Activated T-cell treated with anti-CD3 and anti-CD28 coated beads, Interleukin-2, amount 50 U/mL, for 48 hours (primary cell): ENCODE data around the gene STN1.
"Not testable (repeated sequence)": the region's sequence is repeated elsewhere in the genome, so short reads cannot be mapped to it uniquely, and the experiment has no call there.

Source experiments
- DNase-seq, 2 experiments: peaks; one replicate each; pipeline ENCODE4 v3.0.0-alpha.2; 2020

The STN1 gene

DNA sequence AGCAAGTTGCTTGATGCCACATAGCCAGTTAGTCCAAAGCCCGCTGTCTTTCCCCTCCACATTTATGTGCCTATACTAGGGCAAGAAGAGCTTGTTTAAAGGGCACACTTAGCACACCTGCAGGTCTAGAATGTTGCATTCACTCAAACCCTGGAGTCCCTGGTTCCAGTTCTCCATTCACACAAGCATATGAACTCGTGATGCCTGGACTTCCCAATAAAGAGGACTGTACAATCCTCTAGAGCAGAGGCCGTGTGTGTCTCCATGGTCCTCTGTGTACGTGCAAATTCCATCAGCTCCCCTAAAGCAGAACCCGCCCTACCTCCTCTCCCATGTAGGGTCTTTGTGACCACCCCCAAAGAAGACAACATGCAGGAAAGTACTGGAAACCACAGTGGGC, 59.6 kb downstream of the STN1 start:
- no peak for DNase-seq

DNA sequence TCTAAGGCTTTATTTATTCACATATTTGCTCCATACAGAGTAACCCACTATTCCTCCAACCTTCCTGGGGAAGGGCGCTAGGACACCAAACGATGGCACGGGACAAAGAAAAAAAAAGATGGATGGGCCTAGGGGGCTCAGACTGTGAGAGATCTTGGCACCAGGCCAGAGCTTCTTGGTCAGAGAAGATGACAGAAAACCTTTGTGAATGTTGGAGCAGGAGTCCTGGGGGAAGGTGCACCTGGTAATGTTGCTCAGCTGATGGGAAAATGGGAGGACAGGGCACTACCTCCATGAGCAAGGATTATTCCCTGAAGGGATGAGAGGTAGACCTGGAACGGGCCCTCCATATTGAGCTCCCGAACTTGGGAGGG, 61.2 kb downstream of the STN1 start:
- no peak for DNase-seq

DNA sequence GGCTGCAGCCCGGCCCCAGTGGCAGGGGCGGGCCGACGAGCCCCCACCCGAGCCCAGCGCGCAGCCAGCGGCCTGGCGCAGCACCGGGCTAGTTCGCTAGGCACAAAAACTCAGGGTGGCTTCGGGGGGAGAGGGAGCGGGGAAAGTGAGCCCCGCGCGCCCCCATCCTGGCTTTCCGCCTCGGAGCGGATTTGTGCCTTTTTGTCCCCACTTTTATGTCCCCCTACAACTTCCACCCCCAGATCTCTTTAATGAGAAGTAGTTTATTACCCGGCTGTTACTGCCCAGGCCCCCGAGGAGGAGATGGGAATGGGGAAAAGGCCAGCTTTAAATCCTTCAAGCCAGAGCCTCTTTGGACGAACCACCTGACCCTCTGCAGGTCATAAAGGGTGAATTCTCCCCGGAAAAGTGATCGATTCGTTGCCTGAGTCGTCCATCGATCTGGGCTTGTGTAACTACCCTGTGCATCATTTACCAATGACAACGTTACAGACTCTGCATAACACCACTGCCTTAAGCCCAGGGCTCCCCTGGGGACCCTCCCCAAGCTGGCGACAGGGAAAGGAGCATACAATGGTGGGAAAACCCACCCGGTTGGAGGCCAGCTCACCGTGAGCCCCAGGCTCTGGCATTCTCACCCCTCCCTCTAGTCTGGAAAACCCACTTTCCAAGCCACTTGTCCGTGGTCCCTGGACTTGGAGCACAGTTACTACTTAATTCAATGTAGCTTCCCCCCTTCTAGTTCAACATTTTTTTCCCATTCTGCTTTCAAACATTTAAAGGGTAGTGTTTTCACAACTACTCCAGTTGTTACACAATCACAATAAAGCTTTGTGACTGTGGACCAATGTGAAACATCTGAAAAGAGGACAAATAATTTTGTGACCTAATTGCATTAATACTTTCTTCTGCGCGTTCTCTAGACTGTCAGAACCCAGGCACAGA, 61.9 kb downstream of the STN1 start:
- no peak for DNase-seq

DNA sequence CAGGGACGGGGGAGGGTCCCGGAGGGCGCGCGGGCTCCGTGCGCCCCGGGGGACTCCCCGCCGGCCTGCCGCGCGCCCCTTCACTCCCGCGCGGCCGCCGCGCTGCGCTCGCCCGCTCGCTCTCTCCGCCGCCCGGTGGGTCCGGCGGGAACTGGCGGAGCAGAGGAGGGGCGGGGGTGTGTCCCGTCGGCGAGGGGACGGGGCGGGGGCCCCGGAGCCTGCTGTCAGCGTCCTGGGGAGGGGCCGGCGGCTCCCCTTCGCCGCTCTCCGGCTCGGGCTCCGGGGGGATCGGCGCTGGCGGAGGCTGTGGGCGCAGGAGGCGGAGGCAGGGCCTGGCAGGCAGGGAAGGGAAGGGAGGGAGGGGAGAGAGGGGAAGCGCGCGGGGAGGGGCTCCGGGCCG, 62.6 kb downstream of the STN1 start, which contains the start of gene SH3PXD2A:
SH3PXD2A (minus strand) TSS at position 153 of the 400 bp plus-strand sequence. CDS start 310 bp downstream, outside the sequence.
- DNase-seq: peak; percentile 36 to 49

DNA sequence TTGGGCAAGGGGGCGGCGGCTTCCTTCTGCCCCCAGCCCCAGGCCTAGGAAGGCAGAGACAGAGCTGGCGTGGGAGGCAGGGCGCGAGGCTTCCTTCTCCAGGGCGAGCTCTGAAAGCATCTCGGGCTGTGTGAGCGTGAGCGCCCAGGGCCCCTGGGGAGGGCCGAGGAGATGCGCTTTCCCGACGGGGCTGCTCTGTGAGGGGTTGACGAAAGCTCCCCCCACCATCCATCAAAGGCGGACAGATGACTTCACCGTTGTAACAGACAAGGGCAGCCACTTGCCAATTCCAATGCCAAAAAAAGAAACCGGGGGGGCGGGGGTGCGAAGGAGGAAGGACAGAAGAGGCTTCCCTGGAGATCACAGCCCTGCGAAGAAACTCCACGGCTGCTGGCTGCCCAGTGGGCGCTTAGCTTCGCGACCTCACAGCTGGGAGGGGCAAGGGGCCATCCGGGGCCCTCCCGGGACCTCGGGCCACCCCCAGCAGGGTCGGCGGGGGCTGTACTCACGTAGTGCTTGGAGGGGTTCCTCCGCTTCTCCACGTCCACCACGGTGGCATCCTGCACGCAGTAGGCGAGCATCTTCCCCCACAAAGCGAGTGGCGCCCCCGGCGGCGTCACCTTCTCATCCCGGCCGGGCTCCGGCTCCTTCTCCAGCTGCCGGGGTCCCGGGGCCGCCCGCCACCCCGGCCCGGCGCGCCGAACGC, 63.1 kb downstream of the STN1 start:
- peak in 1 of 2 experiments; percentile 46 for DNase-seq

DNA sequence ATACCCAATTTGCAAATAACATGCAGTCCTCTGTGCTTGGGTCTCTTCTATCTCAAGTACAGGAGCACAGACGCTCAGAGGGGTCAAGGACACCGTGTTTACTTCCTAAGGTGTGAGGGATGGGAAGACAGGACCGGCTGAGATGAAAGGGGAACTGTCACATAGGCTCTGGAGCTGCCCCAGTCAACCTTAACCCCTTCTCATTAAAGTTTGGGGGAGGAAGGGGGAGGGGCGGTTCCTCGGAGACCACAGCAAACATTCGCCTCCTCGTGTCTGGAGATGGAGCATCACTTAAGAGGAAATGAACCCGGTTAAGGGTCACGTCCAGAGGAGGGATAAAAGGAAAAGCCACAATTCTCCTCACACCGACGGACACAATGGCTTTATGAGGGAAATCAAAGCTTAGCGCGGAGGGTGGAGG, 63.7 kb downstream of the STN1 start:
- DNase-seq: no peak

DNA sequence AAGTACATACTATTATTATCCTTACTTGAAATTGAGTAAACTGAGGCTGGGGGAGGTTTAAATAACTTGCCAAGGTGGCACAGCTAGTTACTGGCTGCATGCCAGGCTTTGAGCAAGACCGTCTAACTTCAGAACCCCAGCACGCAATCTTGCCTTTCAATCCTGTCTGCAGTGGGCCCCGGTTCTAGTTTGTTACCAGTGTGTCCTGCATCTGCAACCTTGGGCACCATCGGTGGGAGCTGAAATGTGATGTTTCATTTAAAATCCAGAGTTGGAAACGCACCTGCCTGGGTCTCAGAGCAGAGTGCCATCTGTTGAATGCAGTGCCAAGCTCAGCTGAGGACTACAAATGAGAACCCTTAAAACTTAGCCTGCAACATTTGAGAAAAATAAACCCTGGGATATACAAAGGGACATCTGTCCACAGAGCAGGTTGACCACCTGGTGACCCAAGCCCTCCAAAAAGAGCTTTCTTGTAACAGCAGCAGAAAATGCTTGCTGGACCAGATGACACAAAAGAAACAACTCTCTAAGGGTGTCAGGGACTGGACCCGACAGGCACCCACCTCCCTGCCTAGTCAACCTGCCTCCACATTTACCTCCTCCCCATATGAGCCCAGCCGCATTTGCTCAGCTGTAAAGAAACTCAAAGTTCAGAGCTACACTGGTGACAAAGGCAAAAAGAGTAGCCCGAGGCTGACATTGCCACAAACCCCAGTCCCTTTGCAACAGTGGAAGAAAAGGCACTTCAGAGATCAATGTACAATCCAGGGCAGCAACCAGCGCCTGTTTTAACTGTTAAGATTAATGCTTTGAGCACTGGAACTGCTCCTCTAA, 64.3 kb downstream of the STN1 start:
- no peak for DNase-seq

DNA sequence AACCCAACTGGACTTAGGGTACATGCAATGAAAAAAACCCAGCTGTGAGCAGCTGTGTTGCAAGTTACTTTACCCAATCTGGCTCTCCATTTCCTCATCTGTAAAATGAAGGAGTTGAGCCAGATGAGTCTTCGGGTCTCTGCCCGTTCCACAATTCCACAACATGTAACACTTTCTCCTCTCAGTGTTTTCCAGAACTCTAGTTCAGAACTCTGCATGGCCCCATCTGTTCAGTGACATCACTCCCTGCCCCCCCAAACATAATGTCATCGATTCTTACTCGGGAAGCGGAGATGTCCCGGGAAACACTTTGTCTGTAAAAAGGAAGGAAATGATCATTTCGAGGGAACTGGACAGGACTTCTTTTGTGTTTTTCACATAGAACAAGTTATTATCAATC, 65.1 kb downstream of the STN1 start:
- no peak for DNase-seq

DNA sequence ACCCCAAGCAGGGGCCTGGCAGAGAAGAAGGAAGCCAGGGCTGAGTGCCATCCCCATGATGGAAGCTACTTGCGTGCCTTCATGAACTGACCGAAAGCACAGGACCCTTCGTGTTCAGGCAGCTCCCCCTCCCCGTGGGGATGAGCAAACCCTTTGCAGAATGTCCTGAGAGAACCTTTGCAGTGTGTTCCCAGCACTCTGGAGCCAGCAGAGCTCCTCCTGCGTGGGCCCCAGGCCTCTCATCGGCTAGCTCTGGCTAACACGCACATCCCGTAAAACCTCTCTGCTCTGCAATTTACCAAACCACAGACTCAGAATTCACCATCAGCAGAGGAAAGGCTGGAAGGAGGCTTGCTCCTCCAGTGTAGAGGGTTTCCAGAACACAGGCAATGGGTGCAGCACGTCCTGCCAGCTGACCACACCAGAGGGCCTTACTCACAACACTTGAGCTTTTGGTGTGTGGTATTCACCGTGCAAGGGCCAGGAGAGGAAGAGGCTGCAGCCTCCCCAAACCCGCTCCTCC, 65.7 kb downstream of the STN1 start:
- no peak for DNase-seq

DNA sequence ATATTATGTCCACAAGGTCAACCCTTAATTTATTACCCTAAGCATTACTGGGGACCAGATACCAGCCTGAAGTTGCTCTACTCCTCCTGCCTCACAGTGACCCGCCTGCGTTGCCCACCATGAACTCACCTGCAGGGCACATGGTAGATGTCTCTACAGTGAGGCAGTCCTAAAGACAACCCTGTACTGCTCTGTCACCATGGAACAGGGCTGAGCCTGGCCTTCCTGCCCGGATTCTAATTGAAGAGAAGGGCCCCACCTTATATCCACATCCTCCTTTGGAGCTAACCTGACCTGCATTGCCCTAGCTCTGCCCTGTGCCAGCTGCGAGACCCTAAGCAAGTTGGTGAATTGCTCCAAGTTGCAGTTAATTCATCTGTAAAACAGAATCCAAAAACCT, 66.7 kb downstream of the STN1 start:
- DNase-seq: no peak

DNA sequence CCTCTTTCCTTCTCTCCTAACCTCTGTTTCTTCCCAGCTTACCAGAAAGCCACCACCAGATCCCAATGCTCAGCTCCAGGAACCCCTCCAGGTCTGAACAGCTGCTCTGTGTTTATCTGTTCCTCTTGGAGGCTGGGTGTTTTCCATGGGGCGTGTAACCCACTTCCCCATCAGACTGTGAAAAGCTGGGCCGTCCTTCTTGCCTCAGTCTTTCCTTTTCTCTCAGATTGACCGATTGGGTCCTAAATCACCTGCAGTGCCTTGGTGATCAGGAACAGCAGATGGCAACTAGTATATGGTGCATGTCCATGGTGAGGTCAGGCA, 67.5 kb downstream of the STN1 start:
- no peak for DNase-seq

DNA sequence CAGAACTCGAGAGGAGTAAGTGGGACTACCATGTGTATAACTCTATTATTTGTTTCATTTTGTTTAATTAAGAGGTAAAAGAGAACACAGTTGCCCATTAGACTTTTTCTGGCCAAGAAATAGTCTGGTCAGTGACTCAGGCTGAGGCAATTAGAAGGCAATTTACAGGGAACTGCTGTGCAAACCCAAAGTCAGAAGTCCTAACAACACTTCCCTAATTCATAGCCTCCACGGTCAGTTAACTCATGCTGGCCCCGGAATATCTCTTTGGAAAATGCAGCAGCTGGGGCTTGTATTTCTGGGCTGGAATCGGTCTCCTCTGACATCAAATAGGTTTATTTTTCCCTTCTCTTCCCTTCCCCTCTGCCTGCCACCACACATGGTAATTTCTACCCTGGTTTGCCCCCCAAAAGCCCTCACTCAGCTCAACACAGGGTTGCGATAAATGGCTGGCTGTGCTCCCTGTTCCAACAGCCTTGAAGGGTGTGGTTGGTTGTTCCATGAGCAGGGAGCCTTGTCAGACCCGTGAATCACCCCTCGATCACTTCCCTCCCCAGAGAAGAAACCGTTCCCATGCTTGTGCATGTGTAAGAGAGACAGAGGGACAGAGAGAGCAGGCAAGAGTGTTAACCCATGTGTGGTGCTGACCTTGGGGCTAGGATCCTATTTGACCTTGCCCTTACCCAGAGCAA, 68.0 kb downstream of the STN1 start:
- DNase-seq: no peak

DNA sequence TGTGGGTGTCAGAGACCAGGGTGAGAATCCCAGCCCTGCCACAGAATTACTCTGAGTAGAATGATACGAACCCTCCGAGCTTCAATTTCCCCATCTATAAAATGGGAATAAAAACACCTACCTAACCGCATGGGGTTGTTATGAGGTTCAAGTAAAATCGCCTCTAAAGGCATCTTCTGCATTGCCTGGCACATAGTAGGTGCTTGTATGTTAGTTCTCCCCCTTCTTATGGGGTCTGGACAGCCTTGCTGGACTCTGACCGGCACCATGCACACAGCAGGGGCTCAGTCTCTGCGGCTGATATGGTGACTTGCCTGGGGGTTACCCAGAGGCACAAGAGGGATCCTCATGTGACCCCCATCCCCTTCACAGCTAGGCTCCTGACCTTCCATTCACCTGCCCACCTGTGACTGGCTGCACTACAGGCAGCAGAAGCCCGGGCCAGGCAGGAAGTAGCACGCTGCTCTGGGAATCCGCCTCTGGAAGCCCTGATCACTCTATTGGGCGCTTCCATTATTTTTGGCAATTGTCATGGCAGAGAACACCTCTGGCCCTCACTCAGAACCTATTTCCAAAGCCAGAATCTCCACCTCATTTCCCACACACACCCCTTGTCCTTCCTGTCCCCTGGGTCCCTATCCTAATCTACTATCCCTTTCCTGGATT, 68.6 kb downstream of the STN1 start:
- DNase-seq: no peak

DNA sequence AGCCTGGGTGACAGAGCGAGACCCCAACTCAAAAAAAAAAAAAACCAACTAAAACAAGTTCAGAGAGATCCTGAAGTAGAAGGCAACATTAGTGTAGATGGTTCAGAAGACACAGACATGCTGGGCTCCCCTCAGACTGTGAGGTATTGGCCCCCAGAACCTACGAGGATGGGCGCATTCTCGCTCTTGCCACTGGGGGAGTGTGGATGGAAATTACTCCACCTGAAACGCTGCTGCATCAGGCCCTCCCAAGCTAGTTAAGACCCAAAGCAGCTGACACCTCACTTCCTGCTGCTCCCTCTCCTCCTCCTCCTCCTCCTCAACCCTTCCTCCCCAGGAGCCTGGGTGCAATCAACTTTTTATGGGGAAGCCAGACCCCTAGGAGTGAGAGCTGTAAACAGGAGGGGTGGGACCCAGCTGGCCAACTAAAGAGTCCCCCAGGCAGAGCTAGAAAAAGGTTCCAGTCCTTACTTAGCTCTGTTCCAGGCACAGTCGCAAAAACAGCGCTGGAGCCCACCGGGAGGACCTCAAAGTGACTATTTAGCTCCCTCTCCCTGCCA, 70.0 kb downstream of the STN1 start:
- DNase-seq: peak in 1 of 2 experiments; percentile 44

DNA sequence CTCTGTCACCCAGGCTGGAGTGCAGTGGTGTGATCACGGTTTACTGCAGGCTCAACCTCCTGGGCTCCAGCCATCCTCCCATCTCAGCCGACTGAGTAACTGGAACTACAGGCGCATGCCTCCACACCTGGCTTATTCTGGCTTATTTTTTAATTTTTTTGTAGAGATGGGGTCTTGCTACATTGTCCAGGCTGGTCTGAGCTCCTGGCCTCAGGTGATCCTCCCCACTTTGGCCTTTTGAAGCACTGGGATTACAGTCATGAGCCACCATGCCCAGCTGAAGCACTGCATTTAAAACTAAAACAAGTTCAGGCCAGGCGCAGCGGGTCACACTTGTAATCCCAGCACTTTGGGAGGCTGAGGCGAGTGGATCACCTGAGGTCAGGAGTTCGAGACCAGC, 70.6 kb downstream of the STN1 start:
- DNase-seq: no peak

DNA sequence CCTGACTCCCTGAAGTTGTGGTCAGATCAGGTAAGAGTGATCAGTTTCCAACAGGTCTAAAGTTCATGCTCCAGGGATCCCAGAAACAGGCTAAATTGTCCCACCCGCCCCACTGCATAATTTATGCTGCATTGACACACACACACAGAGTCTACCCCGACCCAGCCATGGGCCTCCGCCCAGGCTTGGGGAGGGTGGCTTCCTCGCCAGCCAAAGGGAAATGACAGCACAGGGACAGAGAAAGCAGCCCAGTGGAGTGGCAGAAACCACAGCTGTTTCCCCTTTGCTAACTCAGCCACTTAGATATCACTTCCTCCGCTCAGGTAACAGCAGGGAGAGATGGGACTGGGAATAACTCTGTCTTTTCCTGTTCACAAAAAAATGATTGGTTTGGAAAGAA, 72.0 kb downstream of the STN1 start:
- DNase-seq: peak; percentile 36 to 50

DNA sequence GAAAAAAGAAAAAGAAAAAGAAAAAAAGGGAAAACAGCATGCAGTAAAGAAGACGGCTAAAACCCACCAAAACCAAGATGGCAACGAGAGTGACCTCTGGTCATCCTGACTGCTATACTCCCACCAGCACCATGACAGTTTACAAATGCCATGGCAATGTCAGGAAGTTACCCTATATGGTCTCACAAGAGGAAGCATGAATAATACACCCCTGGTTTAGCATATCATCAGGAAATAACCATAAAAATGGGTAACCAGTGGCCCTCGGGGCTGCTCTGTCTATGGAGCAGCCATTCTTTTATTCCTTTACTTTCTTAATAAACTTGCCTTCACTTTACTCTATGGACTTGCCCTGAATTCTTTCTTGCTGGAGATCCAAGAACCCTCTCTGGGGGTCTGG, 72.6 kb downstream of the STN1 start:
- not testable (repeated sequence) for DNase-seq

DNA sequence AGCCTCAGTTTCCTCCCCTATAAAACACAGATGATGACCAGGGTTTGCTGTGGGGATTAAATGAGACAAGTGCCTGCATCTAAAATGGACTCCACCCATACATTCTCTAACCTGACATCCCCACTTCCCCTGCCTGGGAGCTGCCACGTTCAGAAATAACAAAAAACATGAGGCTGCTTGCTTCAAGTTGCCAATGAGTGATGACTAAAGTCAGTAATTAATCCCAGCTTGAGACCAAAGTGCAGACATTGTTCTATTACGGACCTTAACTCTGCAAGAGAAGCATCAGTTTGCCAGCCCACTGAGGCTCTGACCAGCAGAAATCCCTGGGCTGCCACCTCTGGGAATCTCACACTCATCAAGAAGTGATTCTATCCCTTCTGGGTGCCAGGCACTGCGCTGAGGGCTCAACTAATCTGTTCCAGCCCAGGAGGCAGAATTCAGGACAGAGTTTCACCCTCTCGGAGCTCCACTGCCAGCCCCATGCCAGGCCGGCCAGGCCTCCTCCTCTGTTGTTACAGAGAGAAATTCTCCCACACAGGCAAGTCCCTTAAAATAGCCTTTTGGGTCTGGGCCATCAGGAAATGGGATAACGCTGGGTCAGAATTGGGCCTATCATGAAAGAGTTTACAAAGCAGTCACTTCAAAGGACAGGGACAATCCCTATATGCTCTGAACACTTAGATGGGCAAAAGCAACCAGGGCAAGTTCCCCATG, 74.0 kb downstream of the STN1 start:
- DNase-seq: no peak

DNA sequence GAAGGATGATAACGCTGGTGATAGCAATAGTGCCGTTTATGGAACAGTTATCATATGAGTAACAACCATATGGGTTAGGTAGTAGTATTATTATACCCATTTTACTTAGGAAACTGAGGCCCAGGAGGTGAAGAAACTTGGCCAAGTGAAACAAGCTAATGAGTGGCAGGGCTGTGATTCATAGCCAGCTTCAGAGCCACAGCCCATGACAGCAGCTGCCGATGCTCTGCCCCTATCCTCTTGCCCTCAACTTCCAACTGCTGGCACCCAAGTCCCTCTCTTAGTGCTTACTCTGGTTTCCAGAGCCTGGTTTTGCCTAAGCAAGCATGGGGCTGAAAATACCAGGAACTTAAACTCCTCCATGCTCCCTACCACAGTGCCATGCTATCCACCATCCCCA, 74.9 kb downstream of the STN1 start:
- no peak for DNase-seq

DNA sequence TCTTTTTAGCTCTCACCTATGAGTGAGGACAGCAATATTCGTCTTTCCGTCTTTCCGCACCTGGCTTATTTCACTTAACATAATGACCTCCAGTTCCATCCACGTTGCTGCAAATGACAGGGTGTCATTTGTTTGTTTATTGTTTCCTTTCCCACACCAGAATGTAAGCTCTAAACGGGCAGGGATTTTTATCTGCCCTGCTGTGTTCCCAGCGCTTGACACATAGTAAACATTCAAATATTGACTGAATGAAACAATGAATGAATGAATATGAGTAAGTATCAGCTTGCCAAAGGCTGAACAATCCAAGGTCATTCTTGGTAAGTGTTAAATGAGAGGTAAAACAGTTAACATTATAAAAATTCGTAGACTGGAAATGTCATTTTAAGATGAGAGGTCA, 75.4 kb downstream of the STN1 start:
- DNase-seq: no peak

DNA sequence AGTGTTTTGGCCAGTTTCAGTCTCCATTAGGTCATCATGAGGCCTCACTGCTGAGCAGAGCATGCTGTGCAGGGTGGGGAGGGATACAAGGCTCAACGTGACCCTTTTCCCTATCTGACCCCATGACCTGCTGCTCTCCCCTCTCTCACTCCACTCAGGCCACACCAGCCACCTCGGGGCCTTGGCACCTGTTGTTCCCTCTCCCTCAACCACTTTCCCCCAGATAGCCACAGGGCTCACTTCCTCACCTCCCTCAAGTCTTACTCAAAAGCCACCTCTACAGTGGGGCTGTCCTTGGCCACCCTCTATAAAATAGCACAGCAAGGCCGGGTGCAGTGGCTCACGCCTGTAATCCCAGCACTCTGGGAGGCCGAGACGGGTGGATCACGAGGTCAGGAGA, 76.5 kb downstream of the STN1 start:
- DNase-seq: no peak
